Measurements from ENCODE around the gene BNIP2.
A peak's percentile ranks its signal among the peaks of the same experiment; 100 is the strongest.

The BNIP2 gene

GRCh38 chr15:59622289-59622688, 66.8 kb downstream of the BNIP2 start:
- Histone ChIP-seq H3K27me3 (ENCODE audit: insufficient read depth, poor library complexity, severe bottlenecking) (no peaks in the 10 kb centered on the region), H3K4me3 (replicated peaks; ENCODE audit: insufficient read depth, low read length) (no peak overlapping the region), H3K27ac (replicated peaks) (no peak overlapping the region)
- peak in 1 of 2 experiments; percentile 44 for DNase-seq (ENCODE audit: low read depth in 1 of 2, low spot score in 1 of 2)
- TF ChIP-seq CTCF (IDR thresholded peaks at IDR 0.05; ENCODE audit: insufficient read depth, low read length) (peak; percentile 13), SPI1 (IDR thresholded peaks at IDR 0.05; ENCODE audit: borderline replicate concordance, low read depth) (no peak), POLR2AphosphoS5 (IDR thresholded peaks at IDR 0.05; ENCODE audit: low read depth) (no peak), GABPA (IDR thresholded peaks at IDR 0.05; ENCODE audit: low read depth) (no peak), REST (IDR thresholded peaks at IDR 0.05; ENCODE audit: insufficient replicate concordance, low read depth) (no peak)

GRCh38 chr15:59618406-59618805, 70.7 kb downstream of the BNIP2 start:
- Histone ChIP-seq H3K27me3 (ENCODE audit: insufficient read depth, poor library complexity, severe bottlenecking) (no peaks in the 10 kb centered on the region), H3K4me3 (replicated peaks; ENCODE audit: insufficient read depth, low read length) (no peak overlapping the region), H3K27ac (replicated peaks) (no peak overlapping the region)
- TF ChIP-seq REST (IDR thresholded peaks at IDR 0.05; ENCODE audit: insufficient replicate concordance, low read depth) (no peak), POLR2AphosphoS5 (IDR thresholded peaks at IDR 0.05; ENCODE audit: low read depth) (no peak), GABPA (IDR thresholded peaks at IDR 0.05; ENCODE audit: low read depth) (no peak), SPI1 (IDR thresholded peaks at IDR 0.05; ENCODE audit: borderline replicate concordance, low read depth) (no peak), CTCF (IDR thresholded peaks at IDR 0.05; ENCODE audit: insufficient read depth, low read length) (no peak)
- DNase-seq (ENCODE audit: low read depth in 1 of 2, low spot score in 1 of 2) = no peak

GRCh38 chr15:59616379-59616778, 72.7 kb downstream of the BNIP2 start:
- TF ChIP-seq CTCF (IDR thresholded peaks at IDR 0.05; ENCODE audit: insufficient read depth, low read length) (no peak), SPI1 (IDR thresholded peaks at IDR 0.05; ENCODE audit: borderline replicate concordance, low read depth) (no peak), POLR2AphosphoS5 (IDR thresholded peaks at IDR 0.05; ENCODE audit: low read depth) (no peak), GABPA (IDR thresholded peaks at IDR 0.05; ENCODE audit: low read depth) (no peak), REST (IDR thresholded peaks at IDR 0.05; ENCODE audit: insufficient replicate concordance, low read depth) (no peak)
- no peak overlapping the region for H3K4me3 ChIP-seq (replicated peaks; ENCODE audit: insufficient read depth, low read length)
- no peaks in the 10 kb centered on the region for H3K27me3 ChIP-seq (ENCODE audit: insufficient read depth, poor library complexity, severe bottlenecking)
- H3K27ac ChIP-seq (replicated peaks) = no peak overlapping the region
- no peak for DNase-seq (ENCODE audit: low read depth in 1 of 2, low spot score in 1 of 2)
